Lung (tissue), 12 donors: Measurements from ENCODE around the gene HSD3B7. TPM values are rescaled to one million over a fixed set of nuclear protein-coding genes. Genes with fewer than 3 reads are reported as not detected.

Source experiments
- ATAC-seq: fragments of 200-7000 bp; cut with Tn5 transposase; one replicate; pipeline ENCODE4 v1.9.1; 2020; ENCODE audit warnings: moderate number of reproducible peaks; ENCODE audit not compliant: insufficient read depth, low FRiP score
- DNase-seq, 3 donors: peaks; one replicate each; pipeline ENCODE4 v3.0.0-alpha.2; 2013 to 2017
- H3K27ac ChIP-seq, 2 donors: one replicate each; pipeline ENCODE4 v1.5.1; 2013; ENCODE audit warnings: mild to moderate bottlenecking in 2 of 2, moderate library complexity in 2 of 2, control low read depth in 1 of 2, inconsistent platforms in 1 of 2, low read depth in 1 of 2, low read length in 1 of 2
- H3K27me3 ChIP-seq, 3 donors: one replicate each; pipeline ENCODE4 v1.5.1; 2013; ENCODE audit warnings: low read length in 2 of 3; ENCODE audit not compliant: control insufficient read depth in 3 of 3, insufficient read depth in 3 of 3
- H3K36me3 ChIP-seq, 4 donors: one replicate each; pipeline ENCODE4 v1.5.1; 2013; ENCODE audit warnings: low read length in 4 of 4, mild to moderate bottlenecking in 1 of 4, moderate library complexity in 1 of 4; ENCODE audit not compliant: control insufficient read depth in 4 of 4, insufficient read depth in 4 of 4
- H3K4me1 ChIP-seq, 5 donors: one replicate each; pipeline ENCODE4 v1.5.1; 2013; ENCODE audit warnings: low read length in 5 of 5, mild to moderate bottlenecking in 2 of 5, moderate library complexity in 1 of 5; ENCODE audit not compliant: control insufficient read depth in 5 of 5, insufficient read depth in 5 of 5
- H3K4me3 ChIP-seq: one replicate; pipeline ENCODE4 v1.5.1; 2013; ENCODE audit warnings: mild to moderate bottlenecking, control low read depth, moderate library complexity
- H3K9ac ChIP-seq, 2 donors: one replicate each; pipeline ENCODE4 v1.5.1; 2013; ENCODE audit warnings: low read length in 2 of 2, control low read depth in 1 of 2; ENCODE audit not compliant: insufficient read depth in 1 of 2
- H3K9me3 ChIP-seq, 4 donors: one replicate each; pipeline ENCODE4 v1.5.1; 2013; ENCODE audit warnings: low read length in 3 of 4, mild to moderate bottlenecking in 1 of 4, moderate library complexity in 1 of 4; ENCODE audit not compliant: control insufficient read depth in 4 of 4, insufficient read depth in 3 of 4
- WGBS, 2 donors: extraction: QIAGEN DNeasy Blood & Tissue Kit; methylation state at CpG; one replicate each; pipeline ENCODE4 v1.1.7; 2013; 5-methylcytosine and 5-hydroxymethylcytosine counted together
- polyA plus RNA-seq, 2 donors: library from polyadenylated mRNA; stranded (reverse); fragments of 200-250 nt; gene quantifications; one replicate each; pipeline ENCODE4 v1.2.1, GENCODE V29; 2013
- total RNA-seq, 2 donors: library from RNA; depleted of rRNA in 1 of 2; stranded (reverse); fragments of >200 nt in 1 of 2; gene quantifications; one replicate each; pipeline ENCODE4 v1.2.1, GENCODE V29; 2014 to 2021
- TF ChIP-seq, protein P1 (sequence below): IDR thresholded peaks from 2 replicates; pipeline ENCODE4 v1.5.1; 2012; ENCODE audit warnings: mild to moderate bottlenecking; ENCODE audit errors: control extremely low read depth, extremely low read depth
- donor health status: control.
- donor health status: control.
- donor health status: Bipolar disorder and iron deficiency.
- donor health status: healthy.
- donor health status: DM: yes; HTN: yes; CAD: no.

HSD3B7 gene
- total and polyA plus RNA-seq, 4 donors, result 6.2 to 34.5 (median 20.7) TPM

DNA sequence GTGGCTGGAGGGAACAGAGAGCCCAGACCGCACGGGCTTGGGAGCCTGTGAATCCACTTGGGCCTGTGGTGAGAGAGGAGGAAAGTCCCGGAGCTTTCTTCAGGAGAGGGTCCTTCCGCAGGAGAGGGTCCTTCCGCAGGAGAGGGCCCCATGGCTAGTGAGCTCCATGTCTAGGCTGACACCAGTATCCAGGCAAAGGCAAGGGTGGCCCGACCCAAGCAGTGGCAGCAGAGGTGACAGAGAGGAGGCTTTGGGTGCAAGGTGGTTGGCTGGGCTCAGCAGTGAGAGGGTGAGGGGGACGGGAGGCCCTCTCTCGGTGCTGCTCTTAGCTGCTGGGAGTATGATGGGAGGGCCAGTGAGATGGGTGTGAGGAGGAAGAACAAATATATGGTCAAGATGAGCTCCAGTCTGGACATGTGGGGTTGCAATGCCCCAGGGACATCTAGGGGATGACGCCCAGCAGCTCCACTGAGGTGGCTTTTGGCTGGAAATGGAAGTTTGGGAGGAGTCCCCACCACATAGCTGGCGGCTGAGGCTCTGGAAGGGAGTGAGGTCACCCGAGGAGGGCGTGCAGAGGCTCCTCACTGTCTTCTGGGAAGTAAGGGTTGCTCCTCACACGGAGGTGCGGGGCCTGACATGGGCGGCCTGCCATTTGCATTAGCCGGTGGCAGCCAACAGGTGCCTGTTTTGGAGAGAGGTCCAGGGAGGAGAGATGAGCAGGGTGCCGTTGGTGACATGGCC lies 2.3 kb upstream of the HSD3B7 start:
- Histone ChIP-seq H3K9me3 (no peaks in the 10 kb centered on the region), H3K36me3 (peaks cover 0 to 53% (median 23%) of the 10 kb centered on the region in 4 donors), H3K27ac (no peak overlapping the region), H3K9ac (no peak overlapping the region), H3K4me3 (no peak overlapping the region), H3K4me1 (peaks cover 0 to 8% (median 0%) of the 10 kb centered on the region in 5 donors), H3K27me3 (no peaks in the 10 kb centered on the region)
- ATAC-seq (no peak), DNase-seq (no peak)
- WGBS, 2 donors, result 90% methylated on average over 17 of the region's 17 CpGs
- TF ChIP-seq, protein P1, sequence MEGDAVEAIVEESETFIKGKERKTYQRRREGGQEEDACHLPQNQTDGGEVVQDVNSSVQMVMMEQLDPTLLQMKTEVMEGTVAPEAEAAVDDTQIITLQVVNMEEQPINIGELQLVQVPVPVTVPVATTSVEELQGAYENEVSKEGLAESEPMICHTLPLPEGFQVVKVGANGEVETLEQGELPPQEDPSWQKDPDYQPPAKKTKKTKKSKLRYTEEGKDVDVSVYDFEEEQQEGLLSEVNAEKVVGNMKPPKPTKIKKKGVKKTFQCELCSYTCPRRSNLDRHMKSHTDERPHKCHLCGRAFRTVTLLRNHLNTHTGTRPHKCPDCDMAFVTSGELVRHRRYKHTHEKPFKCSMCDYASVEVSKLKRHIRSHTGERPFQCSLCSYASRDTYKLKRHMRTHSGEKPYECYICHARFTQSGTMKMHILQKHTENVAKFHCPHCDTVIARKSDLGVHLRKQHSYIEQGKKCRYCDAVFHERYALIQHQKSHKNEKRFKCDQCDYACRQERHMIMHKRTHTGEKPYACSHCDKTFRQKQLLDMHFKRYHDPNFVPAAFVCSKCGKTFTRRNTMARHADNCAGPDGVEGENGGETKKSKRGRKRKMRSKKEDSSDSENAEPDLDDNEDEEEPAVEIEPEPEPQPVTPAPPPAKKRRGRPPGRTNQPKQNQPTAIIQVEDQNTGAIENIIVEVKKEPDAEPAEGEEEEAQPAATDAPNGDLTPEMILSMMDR, result no peak

DNA sequence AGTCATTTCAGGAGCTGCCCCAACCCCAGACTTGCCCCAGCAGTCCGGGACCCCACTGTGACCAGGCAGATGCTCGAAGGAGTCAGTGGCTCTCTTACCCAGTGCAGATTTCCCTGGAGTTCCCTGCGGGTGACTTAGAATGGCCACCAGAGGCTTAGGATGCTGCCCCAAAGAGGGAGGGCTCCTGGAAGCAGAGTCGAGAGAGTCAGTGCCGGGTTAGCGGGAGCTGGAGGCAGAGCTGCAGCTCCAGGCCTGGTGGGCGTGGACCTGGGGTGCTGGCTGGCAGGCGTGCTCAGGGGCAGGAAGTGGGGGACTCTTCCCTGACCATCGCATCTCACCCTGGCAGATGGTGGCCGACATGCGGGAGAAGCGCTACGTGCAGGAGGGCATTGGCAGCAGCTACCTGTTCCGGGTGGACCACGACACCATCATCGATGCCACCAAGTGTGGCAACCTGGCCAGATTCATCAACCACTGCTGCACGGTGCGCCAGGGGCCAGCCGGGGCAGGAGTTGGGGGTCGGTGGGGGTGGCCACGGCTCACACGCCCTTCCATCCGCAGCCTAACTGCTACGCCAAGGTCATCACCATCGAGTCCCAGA lies 1.6 kb upstream of the HSD3B7 start:
- no peak overlapping the region for H3K9ac ChIP-seq
- no peaks in the 10 kb centered on the region for H3K27me3 ChIP-seq
- DNase-seq (no peak), ATAC-seq (no peak)
- TF ChIP-seq, protein P1, result no peak
- 87% methylated on average over 25 of the region's 25 CpGs for WGBS, 2 donors
- no peak overlapping the region for H3K27ac ChIP-seq
- H3K9me3 ChIP-seq, result no peaks in the 10 kb centered on the region
- peaks cover 0 to 8% (median 0%) of the 10 kb centered on the region in 5 donors for H3K4me1 ChIP-seq
- H3K4me3 ChIP-seq, result no peak overlapping the region
- peaks cover 0 to 50% (median 21%) of the 10 kb centered on the region in 4 donors for H3K36me3 ChIP-seq

DNA sequence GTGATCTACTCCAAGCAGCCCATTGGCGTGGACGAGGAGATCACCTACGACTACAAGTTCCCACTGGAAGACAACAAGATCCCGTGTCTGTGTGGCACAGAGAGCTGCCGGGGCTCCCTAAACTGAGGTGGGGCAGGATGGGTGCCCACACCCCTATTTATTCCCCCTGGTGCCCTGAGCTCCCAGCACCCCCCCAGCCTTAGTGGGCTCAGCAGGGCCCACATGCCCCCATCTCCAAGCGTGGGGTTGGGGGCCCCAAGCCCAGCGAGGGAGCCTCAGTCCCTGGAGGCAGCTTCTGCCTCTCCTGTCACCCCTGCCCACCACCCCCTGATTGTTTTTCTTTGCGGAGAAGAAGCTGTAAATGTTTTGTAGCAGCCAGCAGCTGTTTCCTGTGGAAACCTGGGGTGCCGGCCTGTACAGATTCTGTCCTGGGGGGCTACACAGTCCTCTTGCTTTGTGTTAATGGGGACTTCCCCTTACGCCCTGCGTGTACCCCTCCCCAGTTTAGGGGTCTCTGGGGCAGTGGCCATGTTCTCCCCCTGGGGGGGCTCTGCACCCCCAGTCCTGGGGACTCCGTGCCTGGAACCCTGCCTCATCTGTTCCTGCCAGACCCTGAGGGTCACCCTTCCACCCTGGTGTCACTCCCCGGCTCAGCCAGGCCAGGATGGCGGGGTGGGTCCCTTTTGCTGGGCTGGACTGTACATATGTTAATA lies 953 bp upstream of the HSD3B7 start:
- WGBS, 2 donors, result 78 to 86% methylated on average over 14 of the region's 14 CpGs
- Histone ChIP-seq H3K27me3 (no peaks in the 10 kb centered on the region), H3K4me1 (peaks cover 0 to 8% (median 0%) of the 10 kb centered on the region in 5 donors), H3K9ac (no peak overlapping the region), H3K27ac (no peak overlapping the region), H3K4me3 (no peak overlapping the region), H3K36me3 (peaks cover 0 to 44% (median 21%) of the 10 kb centered on the region in 4 donors), H3K9me3 (no peaks in the 10 kb centered on the region)
- TF ChIP-seq, protein P1, result no peak
- no peak for ATAC-seq
- no peak for DNase-seq
